ENCODE results near the gene ZFP82. TPM values are rescaled to one million over a fixed set of nuclear protein-coding genes. Genes with fewer than 3 reads are reported as not detected.

ZFP82 gene
- total RNA-seq, 2 donors from 2014 or later: 16.0 to 21.6 TPM

- H3K4me1 ChIP-seq (ENCODE audit: control insufficient read depth, insufficient read depth, low read length): no peaks in the 10 kb centered on the region
- WGBS, 2 experiments (ENCODE audit: insufficient coverage in 1 of 2, insufficient read length in 1 of 2): 99 to 100% methylated on average over 1 to 3 of the region's 5 CpGs
- Mint-ChIP-seq H3K27ac (no peak overlapping the region), H3K4me1 (no peaks in the 10 kb centered on the region), H3K27me3 (ENCODE audit: insufficient read depth) (no peaks in the 10 kb centered on the region), H3K9me3 (peaks cover 75% of the 10 kb centered on the region), H3K36me3 (ENCODE audit: low read depth) (peaks cover 80% of the 10 kb centered on the region), H3K4me3 (no peak overlapping the region)
- H3K36me3 ChIP-seq (ENCODE audit: control insufficient read depth, insufficient read depth, low read length): peaks cover 59% of the 10 kb centered on the region
- H3K9ac ChIP-seq (ENCODE audit: extremely low read depth, low read length, poor library complexity, severe bottlenecking): no peak overlapping the region
- DNase-seq: no peak
- H3K9me3 ChIP-seq (ENCODE audit: control insufficient read depth, low read length): peaks cover 93% of the 10 kb centered on the region
- no peak for TF ChIP-seq CTCF (conservative IDR thresholded peaks at IDR 0.05)
- H3K4me3 ChIP-seq (ENCODE audit: low read length): peak overlapping the region; percentile 57
- no peak overlapping the region for H3K27ac ChIP-seq (ENCODE audit: low read depth, low read length)
- H3K27me3 ChIP-seq (ENCODE audit: control insufficient read depth, insufficient read depth, low read length, poor library complexity, severe bottlenecking): no peaks in the 10 kb centered on the region
These were observed 30.7 kb upstream of the ZFP82 start for GRCh38 chr19:36449059-36449670.

GRCh38 chr19:36441339-36441738, 22.9 kb upstream of the ZFP82 start:
- Mint-ChIP-seq H3K36me3 (ENCODE audit: low read depth) (peaks cover 9% of the 10 kb centered on the region), H3K4me3 (no peak overlapping the region), H3K27me3 (ENCODE audit: insufficient read depth) (no peaks in the 10 kb centered on the region)

GRCh38 chr19:36436531-36436930, 18.1 kb upstream of the ZFP82 start:
- H3K27ac Mint-ChIP-seq: no peak overlapping the region
- H3K9me3 Mint-ChIP-seq: peaks cover 12% of the 10 kb centered on the region
- WGBS, 2 experiments (ENCODE audit: insufficient coverage in 1 of 2, insufficient read length in 1 of 2): 100% methylated on average over 1 of the region's 2 CpGs; no CpG with 5 or more reads in 1 of the 2 experiments
- H3K4me1 Mint-ChIP-seq: no peaks in the 10 kb centered on the region
- H3K36me3 Mint-ChIP-seq (ENCODE audit: low read depth): no peaks in the 10 kb centered on the region
- Histone ChIP-seq H3K4me3 (ENCODE audit: low read length) (no peak overlapping the region), H3K27ac (ENCODE audit: low read depth, low read length) (no peak overlapping the region), H3K27me3 (ENCODE audit: control insufficient read depth, insufficient read depth, low read length, poor library complexity, severe bottlenecking) (no peaks in the 10 kb centered on the region), H3K9me3 (ENCODE audit: control insufficient read depth, low read length) (no peaks in the 10 kb centered on the region), H3K9ac (ENCODE audit: extremely low read depth, low read length, poor library complexity, severe bottlenecking) (no peak overlapping the region), H3K36me3 (ENCODE audit: control insufficient read depth, insufficient read depth, low read length) (no peaks in the 10 kb centered on the region), H3K4me1 (ENCODE audit: control insufficient read depth, insufficient read depth, low read length) (no peaks in the 10 kb centered on the region)
- no peak for TF ChIP-seq CTCF (conservative IDR thresholded peaks at IDR 0.05)
- no peak overlapping the region for H3K4me3 Mint-ChIP-seq
- DNase-seq: no peak
- H3K27me3 Mint-ChIP-seq (ENCODE audit: insufficient read depth): no peaks in the 10 kb centered on the region

More at GRCh38 chr19:36441339-36441738, 22.9 kb upstream of the ZFP82 start:
- H3K9me3 Mint-ChIP-seq: peaks cover 44% of the 10 kb centered on the region
- Histone ChIP-seq H3K36me3 (ENCODE audit: control insufficient read depth, insufficient read depth, low read length) (no peaks in the 10 kb centered on the region), H3K27me3 (ENCODE audit: control insufficient read depth, insufficient read depth, low read length, poor library complexity, severe bottlenecking) (no peaks in the 10 kb centered on the region), H3K9ac (ENCODE audit: extremely low read depth, low read length, poor library complexity, severe bottlenecking) (no peak overlapping the region), H3K9me3 (ENCODE audit: control insufficient read depth, low read length) (peaks cover 27% of the 10 kb centered on the region), H3K27ac (ENCODE audit: low read depth, low read length) (no peak overlapping the region), H3K4me3 (ENCODE audit: low read length) (no peak overlapping the region), H3K4me1 (ENCODE audit: control insufficient read depth, insufficient read depth, low read length) (no peaks in the 10 kb centered on the region)
- DNase-seq: no peak
- 70 to 95% methylated on average over 1 of the region's 1 CpG for WGBS, 2 experiments (ENCODE audit: insufficient coverage in 1 of 2, insufficient read length in 1 of 2)
- no peak overlapping the region for H3K27ac Mint-ChIP-seq
- no peak for TF ChIP-seq CTCF (conservative IDR thresholded peaks at IDR 0.05)
- no peaks in the 10 kb centered on the region for H3K4me1 Mint-ChIP-seq

Data from endodermal cell (in vitro differentiated cells).